GM18511 (cell line): Measurements from ENCODE around the gene CCDC34.
"Not testable (repeated sequence)": the region's sequence is repeated elsewhere in the genome, so short reads cannot be mapped to it uniquely, and the experiment has no call there.

Experiments used
- ATAC-seq: cut with Tn5 transposase; IDR thresholded peaks from one replicate; pipeline ENCODE4 v1.9.1; 2021; ENCODE audit warnings: mild to moderate bottlenecking, moderate library complexity; ENCODE audit not compliant: unreplicated experiment

Gene CCDC34

GRCh38 chr11:27329867-27330632, 33.0 kb downstream of the CCDC34 start:
- no peak for ATAC-seq

DNA sequence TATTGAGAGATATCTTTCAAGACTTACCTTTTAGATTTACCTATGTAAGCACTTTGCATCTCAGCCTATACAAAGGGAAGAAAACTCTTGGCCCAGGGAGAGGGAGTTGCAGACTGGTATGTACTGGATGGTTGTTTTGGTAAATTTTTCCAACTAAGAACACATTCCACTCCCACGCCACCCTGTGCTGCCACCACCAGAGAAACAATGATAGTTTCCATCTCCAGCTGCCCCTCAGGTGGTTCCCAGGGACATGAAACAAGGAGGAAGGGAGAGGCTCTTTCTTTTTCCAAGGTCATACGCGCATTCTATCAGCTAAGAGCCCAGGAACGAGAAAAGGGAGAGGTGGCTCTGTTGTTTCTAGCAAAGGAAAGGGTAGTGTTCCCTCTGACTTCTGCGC, 34.4 kb downstream of the CCDC34 start:
- no peak for ATAC-seq

GRCh38 chr11:27327064-27327463, 36.0 kb downstream of the CCDC34 start:
- not testable (repeated sequence) for ATAC-seq

DNA sequence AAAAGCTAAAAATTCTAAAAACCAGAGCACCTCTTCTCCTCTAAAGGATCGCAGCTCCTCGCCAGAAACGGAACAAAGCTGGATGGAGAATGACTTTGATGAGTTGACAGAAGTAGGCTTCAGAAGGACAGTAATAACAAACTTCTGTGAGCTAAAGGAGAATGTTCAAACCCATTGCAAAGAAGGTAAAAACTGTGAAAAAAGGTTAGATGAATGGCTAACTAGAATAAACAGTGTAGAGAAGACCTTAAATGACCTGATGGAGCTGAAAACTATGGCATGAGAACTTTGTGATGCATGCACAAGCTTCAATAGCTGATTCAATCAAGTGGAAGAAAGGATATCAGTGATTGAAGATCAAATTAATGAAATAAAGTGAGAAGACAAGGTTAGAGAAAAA, 40.8 kb downstream of the CCDC34 start:
- ATAC-seq: not testable (repeated sequence)

- ATAC-seq: not testable (repeated sequence)
These were observed 41.7 kb downstream of the CCDC34 start for GRCh38 chr11:27321340-27321739.

DNA sequence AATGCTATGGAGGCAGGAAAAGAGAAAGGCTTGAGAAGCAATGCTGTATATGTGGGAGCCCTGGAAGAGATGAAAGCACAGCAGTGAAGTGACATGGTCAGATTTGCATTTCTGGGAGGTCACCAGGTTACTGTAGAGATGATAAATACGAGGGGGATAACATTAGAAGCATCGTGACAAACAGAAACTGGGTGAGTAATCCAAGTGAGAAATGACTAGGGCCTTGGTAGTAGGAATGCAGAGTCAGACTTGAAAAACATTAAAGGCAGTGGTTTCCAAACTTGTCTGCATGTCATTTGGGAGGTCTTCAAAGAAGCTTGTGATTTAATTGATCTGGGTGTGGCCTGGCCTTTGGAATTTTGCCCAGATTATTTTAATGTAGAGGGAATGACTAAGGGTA, 43.9 kb downstream of the CCDC34 start:
- ATAC-seq: peak; percentile 99

GRCh38 chr11:27317751-27318150, 45.3 kb downstream of the CCDC34 start:
- ATAC-seq: no peak

DNA sequence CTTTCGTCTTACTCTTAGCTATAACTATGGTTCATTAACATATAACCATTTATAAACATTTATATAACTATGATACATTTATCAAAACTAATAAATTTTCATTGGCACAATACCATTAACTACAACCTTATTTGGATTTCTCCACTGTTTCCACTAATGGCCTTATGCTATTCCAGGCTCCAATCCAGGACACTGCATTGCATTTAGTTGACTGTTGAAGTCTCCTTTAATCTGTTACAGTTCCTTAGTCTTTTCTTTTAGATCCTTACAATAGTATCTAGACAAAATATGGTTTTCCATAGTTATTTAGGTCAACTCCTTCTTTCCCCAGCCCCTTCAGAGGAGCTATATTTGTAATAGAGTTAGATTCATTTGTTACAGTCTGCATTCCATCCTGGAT, 47.2 kb downstream of the CCDC34 start:
- ATAC-seq: no peak

- ATAC-seq: no peak
These were observed 49.7 kb downstream of the CCDC34 start for GRCh38 chr11:27313157-27313821.

- ATAC-seq: no peak
These were observed 50.9 kb downstream of the CCDC34 start for GRCh38 chr11:27312110-27312509.

GRCh38 chr11:27310707-27311106, 52.3 kb downstream of the CCDC34 start:
- ATAC-seq: no peak

DNA sequence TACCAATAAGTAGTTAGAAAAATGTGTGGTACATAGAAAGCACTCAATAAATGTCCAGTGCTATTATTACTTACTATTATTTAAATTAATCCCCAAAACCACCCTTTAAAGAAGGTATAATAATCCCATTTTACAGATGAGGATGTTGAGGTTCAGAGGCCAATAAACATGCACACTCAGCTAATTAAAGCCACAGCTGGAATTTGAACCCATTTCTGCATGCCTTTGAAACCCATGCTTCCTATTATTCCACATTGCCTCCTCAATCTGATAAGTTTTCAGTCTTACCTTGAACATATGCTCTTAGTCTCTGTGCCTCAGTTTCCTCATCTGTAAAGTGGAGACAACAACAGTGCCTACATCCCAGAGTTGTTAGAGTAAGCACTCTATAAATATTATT, 52.8 kb downstream of the CCDC34 start:
- no peak for ATAC-seq

GRCh38 chr11:27309046-27309445, 54.0 kb downstream of the CCDC34 start:
- ATAC-seq: no peak

GRCh38 chr11:27307232-27307631, 55.8 kb downstream of the CCDC34 start:
- ATAC-seq: no peak

DNA sequence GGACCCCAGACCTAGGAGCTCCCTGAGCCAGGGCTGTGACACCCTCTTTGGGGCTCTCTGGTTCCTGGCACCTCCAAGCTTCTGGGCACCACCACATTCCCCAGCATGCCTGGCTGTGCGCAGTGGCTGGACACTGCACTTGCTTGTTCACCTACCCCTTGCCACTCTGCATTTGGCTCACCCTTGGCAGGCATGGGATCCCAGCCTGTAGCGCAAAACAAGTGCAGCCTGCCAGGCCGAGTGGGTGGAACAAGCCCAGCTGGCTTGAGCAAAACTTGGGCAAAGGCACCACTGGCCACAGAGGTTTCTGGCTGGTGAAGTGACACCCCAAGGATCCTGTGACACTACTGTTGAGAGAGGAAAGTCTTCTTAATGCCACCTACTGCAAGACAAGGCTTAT, 57.3 kb downstream of the CCDC34 start:
- ATAC-seq: no peak

- ATAC-seq: no peak
These were observed 58.5 kb downstream of the CCDC34 start for GRCh38 chr11:27304514-27304913.

GRCh38 chr11:27303903-27304302, 59.1 kb downstream of the CCDC34 start:
- ATAC-seq: no peak

DNA sequence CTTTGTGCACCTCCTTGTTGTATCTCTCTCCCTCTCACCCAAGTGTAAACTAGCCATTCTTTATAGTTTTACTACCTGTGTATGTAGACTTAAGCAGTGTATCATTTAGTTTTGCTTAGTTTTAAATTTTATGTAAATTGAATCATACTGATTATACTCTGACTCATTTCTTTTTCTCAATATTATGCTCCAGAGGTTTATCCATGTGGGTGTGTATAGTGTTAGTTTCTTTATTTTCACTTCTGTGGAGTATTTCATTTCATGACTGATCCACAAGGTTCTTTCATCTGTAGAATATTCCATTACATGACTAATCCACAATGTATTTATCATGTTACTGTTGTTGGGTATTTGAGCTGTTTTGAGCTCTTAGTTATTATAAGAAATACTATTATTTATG, 62.0 kb downstream of the CCDC34 start:
- ATAC-seq: no peak

DNA sequence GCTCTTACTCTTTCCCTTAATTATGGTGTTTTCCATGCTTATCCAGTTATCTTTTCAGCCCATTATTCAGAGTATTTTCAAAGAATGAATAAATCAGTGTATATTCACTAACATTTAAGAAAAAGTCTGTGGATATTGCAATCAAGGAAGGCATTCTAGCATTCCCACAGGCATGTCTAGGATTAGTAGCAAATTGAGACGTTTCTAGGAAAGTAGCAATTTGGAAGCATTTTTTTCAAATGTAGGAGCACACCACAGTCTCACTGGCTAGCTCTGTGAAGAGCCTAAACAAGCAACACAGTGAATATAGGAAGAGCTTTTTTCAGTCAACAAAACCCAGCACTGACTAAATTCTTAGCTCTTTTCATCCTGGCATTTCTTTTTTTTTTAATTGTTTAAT, 65.4 kb downstream of the CCDC34 start:
- ATAC-seq: no peak

DNA sequence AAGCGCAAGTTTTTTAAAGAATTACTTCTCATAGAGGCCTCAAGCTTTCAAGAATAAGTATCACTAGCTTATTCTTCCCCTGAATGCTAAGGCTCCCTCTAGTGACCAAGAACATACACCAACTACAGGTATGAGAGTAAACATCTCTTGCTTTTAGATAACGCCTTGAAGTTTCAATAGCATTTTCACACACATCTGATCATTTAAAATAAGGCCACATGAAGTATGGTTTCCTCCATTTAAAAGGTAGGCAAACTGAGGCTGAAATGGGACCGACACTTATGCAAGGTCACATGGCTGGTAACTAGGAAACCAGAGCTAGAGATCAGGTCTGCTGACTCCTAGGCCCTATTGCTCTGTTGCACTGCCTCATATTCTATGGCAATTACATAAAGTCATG, 66.5 kb downstream of the CCDC34 start:
- ATAC-seq: peak; percentile 91

GRCh38 chr11:27295928-27296327, 67.1 kb downstream of the CCDC34 start:
- ATAC-seq: no peak

DNA sequence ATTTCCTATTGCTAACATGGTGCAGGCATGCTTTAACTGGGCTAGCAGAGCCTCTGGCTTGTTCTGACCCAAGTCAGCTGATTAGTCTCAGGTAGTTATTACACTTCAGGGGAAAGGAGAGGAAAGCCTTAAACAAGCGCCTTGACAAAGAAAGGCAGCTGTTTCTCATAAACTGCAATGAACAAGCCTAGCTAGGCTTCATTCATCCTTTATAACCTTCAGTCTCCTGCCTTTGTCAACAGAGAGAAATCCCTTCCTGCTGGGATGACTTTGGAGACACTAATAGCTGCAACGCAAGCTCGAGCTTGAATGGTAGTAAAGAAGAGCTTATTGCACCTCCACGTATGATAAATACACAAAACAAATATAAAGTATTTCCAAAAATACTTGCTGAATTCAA, 68.4 kb downstream of the CCDC34 start:
- ATAC-seq: no peak
